DOHH2 (cell line): Measurements from ENCODE around the gene COL23A1.

Source experiments
- H3F3A ChIP-seq: fragments of 200-600 bp; sonication (generic), shearing (Covaris generic); 2 replicates; pipeline ENCODE4 v1.6.0; 2016; ENCODE audit warnings: antibody characterized with exemption, mild to moderate bottlenecking; ENCODE audit not compliant: control insufficient read depth, insufficient read depth
- H3K27ac ChIP-seq: fragments of 200-600 bp; sonication (generic); 2 replicates; pipeline ENCODE4 v1.5.1; 2014; ENCODE audit warnings: low read depth, mild to moderate bottlenecking, low read length, moderate library complexity
- H3K27me3 ChIP-seq: fragments of 200-600 bp; sonication (generic); 2 replicates; pipeline ENCODE4 v1.6.1; 2014; ENCODE audit warnings: mild to moderate bottlenecking, low read length, mixed read lengths; ENCODE audit not compliant: control insufficient read depth
- H3K36me3 ChIP-seq: fragments of 200-600 bp; sonication (generic); 2 replicates; pipeline ENCODE4 v1.6.1; 2014; ENCODE audit warnings: mild to moderate bottlenecking, low read length, moderate library complexity, mixed read lengths; ENCODE audit not compliant: control insufficient read depth
- H3K4me1 ChIP-seq: fragments of 200-600 bp; sonication (generic); 2 replicates; pipeline ENCODE4 v1.6.1; 2014; ENCODE audit warnings: mild to moderate bottlenecking, low read length, mixed read lengths; ENCODE audit not compliant: control insufficient read depth
- H3K4me2 ChIP-seq: fragments of 200-600 bp; sonication (generic); 2 replicates; pipeline ENCODE4 v1.6.0; 2014; ENCODE audit warnings: mild to moderate bottlenecking, low read length, moderate library complexity
- H3K4me3 ChIP-seq: fragments of 200-600 bp; sonication (generic); 2 replicates; pipeline ENCODE4 v1.5.1; 2014; ENCODE audit warnings: mild to moderate bottlenecking, low read length, mixed read lengths
- H3K79me2 ChIP-seq: fragments of 200-600 bp; sonication (generic); 2 replicates; pipeline ENCODE4 v1.6.1; 2014; ENCODE audit warnings: mild to moderate bottlenecking, low read length, mixed read lengths; ENCODE audit not compliant: control insufficient read depth
- H3K9me2 ChIP-seq: fragments of 200-600 bp; sonication (generic); replicated peaks from 2 replicates; pipeline ENCODE4 v1.6.1; 2014; ENCODE audit warnings: mild to moderate bottlenecking, low read length, mixed read lengths; ENCODE audit not compliant: control insufficient read depth
- H3K9me3 ChIP-seq: fragments of 200-600 bp; sonication (generic); 2 replicates; pipeline ENCODE4 v1.6.1; 2014; ENCODE audit warnings: antibody characterized with exemption, low read length, mixed read lengths; ENCODE audit not compliant: control insufficient read depth, insufficient read depth
- H4K20me1 ChIP-seq: fragments of 200-600 bp; sonication (generic); 2 replicates; pipeline ENCODE4 v1.6.0; 2014; ENCODE audit warnings: low read depth, mild to moderate bottlenecking, antibody characterized with exemption, low read length, moderate library complexity; ENCODE audit not compliant: control insufficient read depth, insufficient read depth
- CTCF ChIP-seq: fragments of 200-600 bp; sonication (generic); IDR thresholded peaks from one replicate; pipeline ENCODE4 v1.5.1; 2014; ENCODE audit warnings: antibody characterized with exemption, mild to moderate bottlenecking, low read depth, low read length; ENCODE audit not compliant: poor library complexity, severe bottlenecking
- EZH2phosphoT487 ChIP-seq: fragments of 200-600 bp; sonication (generic); IDR thresholded peaks from 2 replicates; pipeline ENCODE4 v1.6.1; 2017; ENCODE audit warnings: borderline replicate concordance, mild to moderate bottlenecking, antibody characterized with exemption, low read length, moderate library complexity, mixed read lengths

Gene COL23A1

GRCh38 chr5:178433273-178433775, 156.9 kb downstream of the COL23A1 start:
- H3K27ac ChIP-seq: no peak overlapping the region
- H3K79me2 ChIP-seq: no peaks in the 10 kb centered on the region
- no peak overlapping the region for H3K4me3 ChIP-seq
- no peak overlapping the region for H3K4me2 ChIP-seq
- TF ChIP-seq EZH2phosphoT487 (no peak), CTCF (no peak)
- H3F3A ChIP-seq: no peaks in the 10 kb centered on the region
- H3K9me2 ChIP-seq: no peaks in the 10 kb centered on the region
- H3K36me3 ChIP-seq: no peaks in the 10 kb centered on the region
- H3K27me3 ChIP-seq: no peaks in the 10 kb centered on the region
- no peaks in the 10 kb centered on the region for H3K4me1 ChIP-seq
- no peaks in the 10 kb centered on the region for H4K20me1 ChIP-seq
- H3K9me3 ChIP-seq: no peaks in the 10 kb centered on the region

GRCh38 chr5:178432421-178433272, 157.5 kb downstream of the COL23A1 start:
- no peaks in the 10 kb centered on the region for H3K9me3 ChIP-seq
- no peaks in the 10 kb centered on the region for H3F3A ChIP-seq
- H3K9me2 ChIP-seq: no peaks in the 10 kb centered on the region
- H3K4me1 ChIP-seq: no peaks in the 10 kb centered on the region
- no peaks in the 10 kb centered on the region for H4K20me1 ChIP-seq
- no peak overlapping the region for H3K4me3 ChIP-seq
- H3K36me3 ChIP-seq: no peaks in the 10 kb centered on the region
- no peak for TF ChIP-seq CTCF
- no peak overlapping the region for H3K27ac ChIP-seq
- no peaks in the 10 kb centered on the region for H3K79me2 ChIP-seq
- no peak overlapping the region for H3K4me2 ChIP-seq
- no peaks in the 10 kb centered on the region for H3K27me3 ChIP-seq

- H3K79me2 ChIP-seq: no peaks in the 10 kb centered on the region
- H3K36me3 ChIP-seq: no peaks in the 10 kb centered on the region
- no peaks in the 10 kb centered on the region for H3K9me2 ChIP-seq
- no peak overlapping the region for H3K27ac ChIP-seq
- H3K4me3 ChIP-seq: no peak overlapping the region
- H4K20me1 ChIP-seq: no peaks in the 10 kb centered on the region
- no peaks in the 10 kb centered on the region for H3K27me3 ChIP-seq
- no peaks in the 10 kb centered on the region for H3K4me1 ChIP-seq
- H3K4me2 ChIP-seq: no peak overlapping the region
- no peaks in the 10 kb centered on the region for H3F3A ChIP-seq
- TF ChIP-seq EZH2phosphoT487 (no peak), CTCF (no peak)
- no peaks in the 10 kb centered on the region for H3K9me3 ChIP-seq
Observed at GRCh38 chr5:178431782-178432165, 158.4 kb downstream of the COL23A1 start.
